Measurements from ENCODE around the gene CIDEB. TPM values are rescaled to one million over a fixed set of nuclear protein-coding genes. Genes with fewer than 3 reads are reported as not detected.

Gene CIDEB
- total and polyA plus RNA-seq, 2 of the 13 experiments (the other 11 are each of a cell fraction or from before 2014, with no cell fraction given) = 35.8 to 110 TPM

DNA sequence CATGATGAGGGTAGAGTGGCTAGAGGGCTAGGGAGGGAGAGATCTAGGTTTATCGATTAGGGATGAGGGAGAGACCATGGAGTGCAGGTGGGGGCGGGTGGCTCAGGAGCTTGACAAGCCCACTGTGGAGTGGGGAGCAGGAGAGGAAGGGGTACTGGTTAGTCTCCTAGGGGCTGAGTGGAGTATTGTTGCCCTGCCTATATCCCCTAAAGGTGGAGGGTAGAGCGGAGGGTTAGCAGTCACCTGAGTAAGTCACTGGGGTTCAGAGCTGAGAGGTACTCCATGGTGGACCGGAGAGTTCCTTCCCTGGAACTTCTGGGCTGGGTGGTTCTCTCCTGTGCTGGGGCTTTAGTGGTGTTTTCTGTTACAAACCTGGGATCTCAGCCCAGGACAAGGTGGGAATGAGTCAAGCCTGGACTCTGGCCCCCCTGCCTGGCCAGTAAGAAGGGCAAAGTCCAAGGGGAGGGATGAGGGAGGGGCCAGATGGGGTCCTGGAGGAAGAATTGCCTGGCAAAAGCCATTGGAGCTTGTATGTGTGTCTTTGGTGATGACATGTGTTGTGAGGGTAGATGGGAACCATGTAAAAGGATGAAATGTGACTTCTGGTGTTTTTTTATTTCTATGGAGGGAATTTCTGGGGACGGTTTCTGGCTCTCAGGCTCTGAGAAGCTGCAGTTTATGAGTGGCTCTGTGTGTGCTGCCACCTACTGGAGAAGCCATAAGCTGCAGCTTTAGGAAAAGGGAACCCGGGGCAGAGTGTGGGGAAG is at the start of gene CIDEB (continued):
- TF ChIP-seq ISX (CRISPR knock-in tag; conservative IDR thresholded peaks at IDR 0.05) (no peak), NKX3-1 (CRISPR knock-in tag; IDR thresholded peaks at IDR 0.05) (no peak), NR1H2 (CRISPR knock-in tag; IDR thresholded peaks at IDR 0.05; ENCODE audit: borderline replicate concordance, low read depth) (no peak), TAF1 (CRISPR knock-in tag; IDR thresholded peaks at IDR 0.05) (peak; percentile 82; the same call in 1 of the 2 replicates), TCF7 (IDR thresholded peaks at IDR 0.05; ENCODE audit: low read depth) (0 out of 2 replicates have a peak, but pooled peaks have one; percentile 15), RBM22 (optimal IDR thresholded peaks at IDR 0.05; ENCODE audit: low read length) (no peak), RBFOX2 (IDR thresholded peaks at IDR 0.05; ENCODE audit: low read depth, low read length) (peak; percentile 65), RARA (CRISPR knock-in tag; IDR thresholded peaks at IDR 0.05) (peak; percentile 67), JARID2 (CRISPR knock-in tag; IDR thresholded peaks at IDR 0.05; ENCODE audit: insufficient replicate concordance) (no peak), ZNF614 (CRISPR knock-in tag; IDR thresholded peaks at IDR 0.05; ENCODE audit: borderline replicate concordance) (peak; percentile 98), ZNF430 (CRISPR knock-in tag; IDR thresholded peaks at IDR 0.05) (peak; percentile 99), JDP2 (CRISPR knock-in tag; IDR thresholded peaks at IDR 0.05; ENCODE audit: borderline replicate concordance) (no peak), ZKSCAN1 (IDR thresholded peaks at IDR 0.05; ENCODE audit: low read length) (no peak), XBP1 (CRISPR knock-in tag; IDR thresholded peaks at IDR 0.05) (no peak), ZNF331 (CRISPR knock-in tag; IDR thresholded peaks at IDR 0.05) (peak; percentile 97)
- TF ChIP-seq, protein P1, sequence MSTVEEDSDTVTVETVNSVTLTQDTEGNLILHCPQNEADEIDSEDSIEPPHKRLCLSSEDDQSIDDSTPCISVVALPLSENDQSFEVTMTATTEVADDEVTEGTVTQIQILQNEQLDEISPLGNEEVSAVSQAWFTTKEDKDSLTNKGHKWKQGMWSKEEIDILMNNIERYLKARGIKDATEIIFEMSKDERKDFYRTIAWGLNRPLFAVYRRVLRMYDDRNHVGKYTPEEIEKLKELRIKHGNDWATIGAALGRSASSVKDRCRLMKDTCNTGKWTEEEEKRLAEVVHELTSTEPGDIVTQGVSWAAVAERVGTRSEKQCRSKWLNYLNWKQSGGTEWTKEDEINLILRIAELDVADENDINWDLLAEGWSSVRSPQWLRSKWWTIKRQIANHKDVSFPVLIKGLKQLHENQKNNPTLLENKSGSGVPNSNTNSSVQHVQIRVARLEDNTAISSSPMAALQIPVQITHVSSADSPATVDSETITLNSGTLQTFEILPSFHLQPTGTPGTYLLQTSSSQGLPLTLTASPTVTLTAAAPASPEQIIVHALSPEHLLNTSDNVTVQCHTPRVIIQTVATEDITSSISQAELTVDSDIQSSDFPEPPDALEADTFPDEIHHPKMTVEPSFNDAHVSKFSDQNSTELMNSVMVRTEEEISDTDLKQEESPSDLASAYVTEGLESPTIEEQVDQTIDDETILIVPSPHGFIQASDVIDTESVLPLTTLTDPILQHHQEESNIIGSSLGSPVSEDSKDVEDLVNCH (CRISPR knock-in tag; IDR thresholded peaks at IDR 0.05) = no peak; the same call in 1 of the 2 replicates
- TF ChIP-seq, protein P2, sequence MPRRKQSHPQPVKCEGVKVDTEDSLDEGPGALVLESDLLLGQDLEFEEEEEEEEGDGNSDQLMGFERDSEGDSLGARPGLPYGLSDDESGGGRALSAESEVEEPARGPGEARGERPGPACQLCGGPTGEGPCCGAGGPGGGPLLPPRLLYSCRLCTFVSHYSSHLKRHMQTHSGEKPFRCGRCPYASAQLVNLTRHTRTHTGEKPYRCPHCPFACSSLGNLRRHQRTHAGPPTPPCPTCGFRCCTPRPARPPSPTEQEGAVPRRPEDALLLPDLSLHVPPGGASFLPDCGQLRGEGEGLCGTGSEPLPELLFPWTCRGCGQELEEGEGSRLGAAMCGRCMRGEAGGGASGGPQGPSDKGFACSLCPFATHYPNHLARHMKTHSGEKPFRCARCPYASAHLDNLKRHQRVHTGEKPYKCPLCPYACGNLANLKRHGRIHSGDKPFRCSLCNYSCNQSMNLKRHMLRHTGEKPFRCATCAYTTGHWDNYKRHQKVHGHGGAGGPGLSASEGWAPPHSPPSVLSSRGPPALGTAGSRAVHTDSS (CRISPR knock-in tag; conservative IDR thresholded peaks at IDR 0.05) = no peak
- TF ChIP-seq, protein P3, sequence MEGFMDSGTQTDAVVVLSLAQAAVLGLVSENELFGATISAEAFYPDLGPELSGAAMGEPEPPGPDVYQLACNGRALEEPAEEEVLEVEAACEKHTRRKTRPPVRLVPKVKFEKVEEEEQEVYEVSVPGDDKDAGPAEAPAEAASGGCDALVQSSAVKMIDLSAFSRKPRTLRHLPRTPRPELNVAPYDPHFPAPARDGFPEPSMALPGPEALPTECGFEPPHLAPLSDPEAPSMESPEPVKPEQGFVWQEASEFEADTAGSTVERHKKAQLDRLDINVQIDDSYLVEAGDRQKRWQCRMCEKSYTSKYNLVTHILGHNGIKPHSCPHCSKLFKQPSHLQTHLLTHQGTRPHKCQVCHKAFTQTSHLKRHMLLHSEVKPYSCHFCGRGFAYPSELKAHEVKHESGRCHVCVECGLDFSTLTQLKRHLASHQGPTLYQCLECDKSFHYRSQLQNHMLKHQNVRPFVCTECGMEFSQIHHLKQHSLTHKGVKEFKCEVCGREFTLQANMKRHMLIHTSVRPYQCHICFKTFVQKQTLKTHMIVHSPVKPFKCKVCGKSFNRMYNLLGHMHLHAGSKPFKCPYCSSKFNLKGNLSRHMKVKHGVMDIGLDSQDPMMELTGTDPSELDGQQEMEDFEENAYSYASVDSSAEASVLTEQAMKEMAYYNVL (CRISPR knock-in tag; IDR thresholded peaks at IDR 0.05; ENCODE audit: borderline replicate concordance) = peak; percentile 95
- TF ChIP-seq, protein P4, sequence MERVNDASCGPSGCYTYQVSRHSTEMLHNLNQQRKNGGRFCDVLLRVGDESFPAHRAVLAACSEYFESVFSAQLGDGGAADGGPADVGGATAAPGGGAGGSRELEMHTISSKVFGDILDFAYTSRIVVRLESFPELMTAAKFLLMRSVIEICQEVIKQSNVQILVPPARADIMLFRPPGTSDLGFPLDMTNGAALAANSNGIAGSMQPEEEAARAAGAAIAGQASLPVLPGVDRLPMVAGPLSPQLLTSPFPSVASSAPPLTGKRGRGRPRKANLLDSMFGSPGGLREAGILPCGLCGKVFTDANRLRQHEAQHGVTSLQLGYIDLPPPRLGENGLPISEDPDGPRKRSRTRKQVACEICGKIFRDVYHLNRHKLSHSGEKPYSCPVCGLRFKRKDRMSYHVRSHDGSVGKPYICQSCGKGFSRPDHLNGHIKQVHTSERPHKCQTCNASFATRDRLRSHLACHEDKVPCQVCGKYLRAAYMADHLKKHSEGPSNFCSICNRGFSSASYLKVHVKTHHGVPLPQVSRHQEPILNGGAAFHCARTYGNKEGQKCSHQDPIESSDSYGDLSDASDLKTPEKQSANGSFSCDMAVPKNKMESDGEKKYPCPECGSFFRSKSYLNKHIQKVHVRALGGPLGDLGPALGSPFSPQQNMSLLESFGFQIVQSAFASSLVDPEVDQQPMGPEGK (CRISPR knock-in tag; IDR thresholded peaks at IDR 0.05) = peak; percentile 99
- TF ChIP-seq, protein P5, sequence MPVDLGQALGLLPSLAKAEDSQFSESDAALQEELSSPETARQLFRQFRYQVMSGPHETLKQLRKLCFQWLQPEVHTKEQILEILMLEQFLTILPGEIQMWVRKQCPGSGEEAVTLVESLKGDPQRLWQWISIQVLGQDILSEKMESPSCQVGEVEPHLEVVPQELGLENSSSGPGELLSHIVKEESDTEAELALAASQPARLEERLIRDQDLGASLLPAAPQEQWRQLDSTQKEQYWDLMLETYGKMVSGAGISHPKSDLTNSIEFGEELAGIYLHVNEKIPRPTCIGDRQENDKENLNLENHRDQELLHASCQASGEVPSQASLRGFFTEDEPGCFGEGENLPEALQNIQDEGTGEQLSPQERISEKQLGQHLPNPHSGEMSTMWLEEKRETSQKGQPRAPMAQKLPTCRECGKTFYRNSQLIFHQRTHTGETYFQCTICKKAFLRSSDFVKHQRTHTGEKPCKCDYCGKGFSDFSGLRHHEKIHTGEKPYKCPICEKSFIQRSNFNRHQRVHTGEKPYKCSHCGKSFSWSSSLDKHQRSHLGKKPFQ (CRISPR knock-in tag; IDR thresholded peaks at IDR 0.05; ENCODE audit: insufficient replicate concordance) = no peak

Measured in HepG2 (cell line).